HG03108 (cell line): ENCODE measurements around the gene OR4D1.

ENCODE experiments used
- ATAC-seq: cut with Tn5 transposase; IDR thresholded peaks from one replicate; pipeline ENCODE4 v1.9.1; 2021; ENCODE audit warnings: moderate library complexity; ENCODE audit not compliant: unreplicated experiment

OR4D1 gene

DNA sequence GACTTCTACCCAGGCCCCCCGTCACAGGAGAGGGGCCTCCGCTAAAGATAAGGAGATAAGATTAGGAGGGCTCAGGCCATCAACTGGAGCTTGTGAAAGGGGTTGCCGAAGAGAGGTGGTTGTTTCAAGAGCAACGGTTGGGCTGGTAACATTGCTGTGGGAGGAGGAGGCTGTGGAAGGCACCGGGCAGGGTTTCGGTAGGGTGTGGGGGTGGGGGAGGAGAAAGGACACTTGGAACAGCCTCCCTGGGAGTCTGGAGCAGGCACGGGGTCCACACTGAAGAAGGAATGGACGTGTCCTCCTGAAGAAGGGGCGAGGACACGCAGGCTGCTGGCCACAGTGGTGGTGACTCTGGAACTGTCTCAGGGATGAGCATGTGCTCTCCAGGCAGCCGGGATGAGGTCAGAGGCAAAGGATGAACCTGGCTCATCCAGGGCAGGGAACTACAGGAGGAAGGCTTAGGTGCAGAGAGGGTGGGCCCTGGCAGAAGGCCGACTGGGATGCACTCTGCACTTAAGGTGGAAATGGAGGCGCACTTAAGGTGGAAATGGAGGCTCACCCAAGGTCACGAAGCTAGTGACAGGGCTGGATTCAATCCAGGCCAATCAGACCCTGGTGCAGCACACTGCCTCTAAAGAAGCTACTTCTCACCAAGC, 43.2 kb downstream of the OR4D1 start:
- ATAC-seq, result no peak

DNA sequence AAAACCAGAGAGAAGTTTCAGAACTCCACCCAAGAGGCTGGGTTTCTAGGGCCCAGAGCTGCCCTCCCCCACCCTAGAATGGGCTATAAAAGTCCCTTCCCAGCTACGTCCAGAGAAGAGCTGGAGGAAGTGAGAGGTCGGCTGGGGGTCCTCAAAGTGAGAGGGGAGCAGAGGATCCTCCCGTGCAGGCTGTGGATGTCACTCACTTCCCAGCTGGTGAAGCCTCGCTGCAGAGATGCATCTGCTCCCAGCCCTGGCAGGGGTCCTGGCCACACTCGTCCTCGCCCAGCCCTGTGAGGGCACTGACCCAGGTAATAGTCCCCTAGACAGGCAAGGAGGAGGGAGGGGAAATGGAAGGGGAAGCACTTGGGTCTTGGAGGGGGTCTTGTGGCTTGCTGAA, 44.4 kb downstream of the OR4D1 start, which contains the start of gene EPX:
Gene EPX, plus strand, starts transcription at position 115 of the 400 bp plus-strand sequence. Its CDS starts 121 bp downstream, at position 236.
- no peak for ATAC-seq

DNA sequence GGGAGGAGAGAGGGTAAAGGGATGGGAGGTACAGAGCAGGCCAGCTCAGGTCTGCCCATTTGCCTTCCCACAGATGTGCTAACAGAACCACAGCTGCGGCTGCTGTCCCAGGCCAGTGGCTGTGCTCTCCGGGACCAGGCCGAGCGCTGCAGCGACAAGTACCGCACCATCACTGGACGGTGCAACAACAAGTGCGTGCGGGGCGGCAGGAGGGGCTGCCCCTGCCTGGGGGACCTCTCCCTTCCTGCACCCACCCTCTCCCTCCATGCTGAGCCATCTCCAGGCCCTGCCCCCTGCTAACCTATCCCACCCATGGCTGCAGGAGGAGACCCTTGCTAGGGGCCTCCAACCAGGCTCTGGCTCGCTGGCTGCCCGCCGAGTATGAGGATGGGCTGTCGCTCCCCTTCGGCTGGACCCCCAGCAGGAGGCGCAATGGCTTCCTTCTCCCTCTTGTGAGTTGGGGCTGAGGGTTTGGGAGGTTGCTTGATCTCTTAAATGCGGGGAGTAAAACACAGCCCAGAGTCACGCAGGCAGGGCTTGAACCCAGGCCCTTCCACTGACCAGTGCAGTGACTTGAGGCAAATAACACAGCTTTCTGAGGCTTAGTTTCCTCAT, 45.6 kb downstream of the OR4D1 start:
- ATAC-seq, result no peak

DNA sequence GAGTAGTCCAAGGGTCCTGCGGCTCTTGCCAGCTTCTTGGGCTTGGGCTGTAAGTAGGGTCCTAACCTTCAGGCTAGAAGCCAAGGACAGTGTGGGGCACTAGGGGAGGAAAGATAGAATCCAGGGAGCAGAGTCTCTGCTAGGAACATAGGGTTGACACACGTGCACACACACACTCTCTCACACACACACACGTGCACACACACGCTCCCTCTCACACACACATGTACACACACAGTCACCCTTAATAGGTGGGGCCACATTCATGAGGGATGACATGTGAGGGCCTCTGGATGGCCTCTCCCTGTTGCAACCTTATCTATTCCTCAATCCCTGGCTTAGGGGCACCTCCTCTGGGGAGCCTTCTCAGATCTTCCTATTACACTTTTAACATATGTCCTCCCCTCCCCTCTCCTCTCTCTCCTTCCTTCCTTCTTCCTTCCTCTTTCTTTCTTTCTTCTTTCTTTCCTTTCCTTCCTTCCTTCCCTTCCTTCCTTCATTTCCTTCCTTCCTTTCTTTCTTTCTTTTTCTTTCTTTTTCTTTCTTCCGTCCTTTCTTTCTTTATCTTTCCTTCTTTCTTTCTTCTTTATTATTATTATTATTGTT, 47.4 kb downstream of the OR4D1 start:
- ATAC-seq, result no peak

DNA sequence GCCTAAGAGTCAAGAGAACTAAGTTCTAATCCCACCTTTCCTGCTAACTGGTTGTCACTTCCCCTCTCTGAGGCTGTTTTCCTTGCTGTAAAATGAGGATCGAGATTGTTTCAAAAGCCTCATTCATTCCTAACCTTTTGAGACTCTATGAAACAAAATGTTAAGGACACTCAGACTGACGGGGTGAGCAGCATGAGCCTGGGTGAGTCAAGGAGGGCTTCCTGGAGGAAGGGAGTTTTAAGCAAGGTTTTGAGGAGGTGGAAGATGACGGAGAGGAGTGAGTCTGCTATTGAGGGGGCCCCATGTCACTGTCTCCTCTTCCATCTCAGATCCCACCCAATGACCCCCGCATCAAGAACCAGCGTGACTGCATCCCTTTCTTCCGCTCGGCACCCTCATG, 48.4 kb downstream of the OR4D1 start:
- no peak for ATAC-seq

- ATAC-seq, result no peak
These were observed 51.9 kb downstream of the OR4D1 start for GRCh38 chr17:58200024-58200633.

- ATAC-seq, result no peak
These were observed 54.7 kb downstream of the OR4D1 start for GRCh38 chr17:58202859-58203258.

- no peak for ATAC-seq
These were observed 56.6 kb downstream of the OR4D1 start for GRCh38 chr17:58204796-58205195.

DNA sequence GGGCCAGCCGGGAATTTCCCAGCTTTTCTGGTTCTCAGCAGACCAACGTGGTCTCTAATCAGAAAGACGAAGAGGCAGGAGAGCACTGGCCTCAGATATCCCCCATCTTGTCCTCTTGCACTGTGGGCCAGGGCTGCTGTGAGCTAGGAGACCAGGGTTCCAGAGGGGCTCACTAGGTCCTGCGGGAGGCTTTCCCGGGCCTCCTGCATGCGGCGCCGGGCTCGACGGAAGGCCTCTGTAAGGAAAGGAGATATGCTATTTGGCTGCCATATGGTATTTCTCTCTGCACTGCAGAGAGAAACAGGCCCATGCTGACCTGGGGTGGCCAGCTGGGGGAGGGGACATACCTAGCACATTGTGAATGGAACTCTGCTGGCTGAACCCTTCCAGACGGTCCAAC, 57.8 kb downstream of the OR4D1 start:
- no peak for ATAC-seq

DNA sequence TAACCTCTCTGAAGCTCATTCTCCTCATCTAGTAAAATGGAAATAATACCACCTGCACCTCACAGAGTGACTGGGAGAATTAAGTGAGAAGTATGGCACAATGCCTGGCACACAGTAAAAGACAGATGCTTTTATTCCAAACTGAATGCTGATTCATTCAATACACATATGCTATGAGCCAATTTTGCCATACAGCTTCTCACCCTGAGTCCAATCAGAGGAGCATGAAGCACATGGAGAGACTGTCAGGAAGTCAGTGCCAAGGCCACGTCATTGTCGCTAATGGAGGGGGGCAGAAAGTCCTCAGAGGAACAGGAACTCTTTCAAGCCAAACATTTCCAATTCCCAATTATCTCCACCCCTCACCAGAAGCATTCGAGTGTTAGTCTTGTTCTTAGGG, 59.3 kb downstream of the OR4D1 start:
- no peak for ATAC-seq

DNA sequence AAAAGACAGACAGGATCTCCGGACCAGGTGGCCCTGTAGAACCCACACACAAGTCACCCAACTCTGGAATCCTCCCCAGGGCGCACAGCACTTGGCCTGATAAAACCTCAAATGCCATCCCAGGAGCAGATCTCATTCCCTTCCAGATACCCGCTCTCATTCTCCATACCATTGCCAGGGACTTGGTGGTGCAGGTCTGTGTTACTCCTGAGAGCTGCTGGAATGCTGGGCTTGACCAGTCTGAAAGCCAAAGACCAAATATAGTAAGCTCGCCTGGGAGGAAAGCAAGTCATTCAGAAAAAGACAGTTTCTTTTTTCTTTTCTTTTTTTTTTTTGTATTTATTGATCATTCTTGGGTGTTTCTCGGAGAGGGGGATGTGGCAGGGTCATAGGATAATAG, 60.2 kb downstream of the OR4D1 start:
- no peak for ATAC-seq
